Psoas muscle (tissue), 8 donors: ENCODE measurements around the gene BNIP5. TPM values are rescaled to one million over a fixed set of nuclear protein-coding genes. Genes with fewer than 3 reads are reported as not detected.
"Not testable (repeated sequence)": the region's sequence is repeated elsewhere in the genome, so short reads cannot be mapped to it uniquely, and the experiment has no call there.

Source experiments
- ATAC-seq, 4 donors: fragments of 200-7000 bp; cut with Tn5 transposase; one replicate each; pipeline ENCODE4 v1.9.1; 2020; ENCODE audit warnings: moderate library complexity in 3 of 4, mild to moderate bottlenecking in 2 of 4
- DNase-seq, 2 donors: peaks; one replicate each; pipeline ENCODE4 v3.0.0-alpha.2; 2020
- H3K27ac ChIP-seq: fragments of 200-600 bp; one replicate; pipeline ENCODE4 v1.8.0; 2022
- H3K27me3 ChIP-seq, 3 donors: fragments of 200-600 bp in 1 of 3; one replicate each; pipeline versions ENCODE4 v1.6.1 to v1.8.0; 2013 to 2022; ENCODE audit warnings: low read length in 2 of 3, mild to moderate bottlenecking in 2 of 3, moderate library complexity in 1 of 3; ENCODE audit not compliant: insufficient read depth in 3 of 3
- H3K36me3 ChIP-seq, 2 donors: fragments of 200-600 bp in 1 of 2; one replicate each; pipeline versions ENCODE4 v1.6.1 to v1.8.0; 2013 to 2022; ENCODE audit warnings: low read depth in 1 of 2, mild to moderate bottlenecking in 1 of 2, moderate library complexity in 1 of 2; ENCODE audit not compliant: insufficient read depth in 1 of 2
- H3K4me1 ChIP-seq: fragments of 200-600 bp; one replicate; pipeline ENCODE4 v1.8.0; 2022
- H3K4me3 ChIP-seq: fragments of 200-600 bp; one replicate; pipeline ENCODE4 v1.8.0; 2022; ENCODE audit warnings: mild to moderate bottlenecking
- H3K9me3 ChIP-seq: fragments of 200-600 bp; one replicate; pipeline ENCODE4 v1.8.0; 2022
- WGBS, 3 donors: extraction: QIAGEN DNeasy Blood & Tissue Kit; methylation state at CpG; one replicate each; pipeline versions ENCODE4 v1.1.6 to v1.1.7; 2013; 5-methylcytosine and 5-hydroxymethylcytosine counted together
- intact Hi-C, 2 donors: fragments of 100-400 bp; cut with DNase I; formaldehyde crosslinking; loops; one replicate each; pipeline versions ENCODE4 v1.11.0 to v1.14.2; 2022
- polyA plus RNA-seq, 3 donors: library from polyadenylated mRNA; stranded (reverse); fragments of 200-250 nt; gene quantifications; one replicate each; pipeline ENCODE4 v1.2.3, GENCODE V29; 2013
- total RNA-seq, 4 donors: library from RNA; stranded (reverse); fragmentation: NEBNext Ultra II Directional in 2 of 4; extraction: Animal tissue kit (Norgen Biotek cat#: 25700) in 2 of 4; gene quantifications; one replicate each; pipeline versions ENCODE4 v1.2.1 to v1.2.4, GENCODE V29; 2021 to 2023
- TF ChIP-seq, protein P1 (sequence below): fragments of 200-600 bp; IDR thresholded peaks from one replicate; pipeline ENCODE4 v1.8.0; 2022; ENCODE audit warnings: antibody characterized with exemption
- donor health status: healthy with polysubstance abuse.
- donor health status: DM: no; HTN: no; CAD: no; lungs with moderate emphysema.
- donor health status: Bipolar disorder and iron deficiency.
- donor health status: healthy.
- donor health status: DM: yes; HTN: yes; CAD: no.
- donor health status: DM: no; HTN: no; CAD: no.
- donor health status: DM: no; HTN: no; CAD: no.
- donor health status: DM: yes; HTN: yes; CAD: no.

BNIP5 gene
- total and polyA plus RNA-seq, 7 donors = 0.01 TPM; not detected in 6

GRCh38 chr6:36364669-36365479 lies 28.2 kb upstream of the BNIP5 start:
- WGBS, 3 donors = 89 to 92% (median 91%) methylated on average over 16 to 17 of the region's 19 CpGs
- Histone ChIP-seq H3K4me1 (peaks cover 8% of the 10 kb centered on the region), H3K36me3 (no peaks in the 10 kb centered on the region), H3K27ac (no peak overlapping the region), H3K4me3 (no peak overlapping the region), H3K27me3 (no peaks in the 10 kb centered on the region), H3K9me3 (no peaks in the 10 kb centered on the region)
- intact Hi-C loops = loop anchor here (5.0 to 10.0 kb wide), 3 partner anchors 240 to 340 kb away; partner anchors contain the start of genes MAPK14 (in 1 of the 2) and SLC26A8 (in 1 of the 2)
- TF ChIP-seq, protein P1, sequence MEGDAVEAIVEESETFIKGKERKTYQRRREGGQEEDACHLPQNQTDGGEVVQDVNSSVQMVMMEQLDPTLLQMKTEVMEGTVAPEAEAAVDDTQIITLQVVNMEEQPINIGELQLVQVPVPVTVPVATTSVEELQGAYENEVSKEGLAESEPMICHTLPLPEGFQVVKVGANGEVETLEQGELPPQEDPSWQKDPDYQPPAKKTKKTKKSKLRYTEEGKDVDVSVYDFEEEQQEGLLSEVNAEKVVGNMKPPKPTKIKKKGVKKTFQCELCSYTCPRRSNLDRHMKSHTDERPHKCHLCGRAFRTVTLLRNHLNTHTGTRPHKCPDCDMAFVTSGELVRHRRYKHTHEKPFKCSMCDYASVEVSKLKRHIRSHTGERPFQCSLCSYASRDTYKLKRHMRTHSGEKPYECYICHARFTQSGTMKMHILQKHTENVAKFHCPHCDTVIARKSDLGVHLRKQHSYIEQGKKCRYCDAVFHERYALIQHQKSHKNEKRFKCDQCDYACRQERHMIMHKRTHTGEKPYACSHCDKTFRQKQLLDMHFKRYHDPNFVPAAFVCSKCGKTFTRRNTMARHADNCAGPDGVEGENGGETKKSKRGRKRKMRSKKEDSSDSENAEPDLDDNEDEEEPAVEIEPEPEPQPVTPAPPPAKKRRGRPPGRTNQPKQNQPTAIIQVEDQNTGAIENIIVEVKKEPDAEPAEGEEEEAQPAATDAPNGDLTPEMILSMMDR = no peak
- ATAC-seq = no peak
- no peak for DNase-seq

DNA sequence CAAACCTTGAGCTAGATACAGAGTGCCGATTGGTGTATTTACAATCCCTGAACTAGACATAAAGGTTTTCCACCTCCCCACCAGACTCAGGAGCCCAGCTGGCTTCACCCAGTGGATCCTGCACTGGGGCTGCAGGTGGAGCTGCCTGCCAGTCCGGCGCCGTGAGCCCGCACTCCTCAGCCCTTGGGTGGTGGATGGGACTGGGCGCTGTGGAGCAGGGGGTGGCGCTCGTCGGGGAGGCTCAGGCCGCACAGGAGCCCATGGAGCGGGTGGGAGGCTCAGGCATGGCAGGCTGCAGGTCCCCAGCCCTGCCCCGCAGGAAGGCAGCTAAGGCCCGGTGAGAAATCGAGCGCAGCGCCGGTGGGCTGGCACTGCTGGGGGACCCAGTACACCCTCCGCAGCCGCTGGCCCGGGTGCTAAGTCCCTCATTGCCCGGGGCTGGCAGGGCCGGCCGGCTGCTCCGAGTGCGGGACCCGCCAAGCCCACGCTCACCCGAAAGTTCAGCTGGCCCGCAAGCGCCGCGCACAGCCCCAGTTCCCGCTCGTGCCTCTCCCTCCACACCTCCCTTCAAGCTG lies 27.5 kb upstream of the BNIP5 start:
- H3K4me3 ChIP-seq, H3K9me3 ChIP-seq, H3K4me1 ChIP-seq, DNase-seq, ATAC-seq, H3K36me3 ChIP-seq, H3K27me3 ChIP-seq, H3K27ac ChIP-seq: not testable (repeated sequence)
- 92 to 98% (median 98%) methylated on average over 24 to 34 of the region's 34 CpGs for WGBS, 3 donors
- intact Hi-C loops = loop anchor here (5.0 to 10.0 kb wide), 3 partner anchors 239 to 339 kb away; partner anchors contain the start of genes MAPK14 (in 1 of the 2) and SLC26A8 (in 1 of the 2)

DNA sequence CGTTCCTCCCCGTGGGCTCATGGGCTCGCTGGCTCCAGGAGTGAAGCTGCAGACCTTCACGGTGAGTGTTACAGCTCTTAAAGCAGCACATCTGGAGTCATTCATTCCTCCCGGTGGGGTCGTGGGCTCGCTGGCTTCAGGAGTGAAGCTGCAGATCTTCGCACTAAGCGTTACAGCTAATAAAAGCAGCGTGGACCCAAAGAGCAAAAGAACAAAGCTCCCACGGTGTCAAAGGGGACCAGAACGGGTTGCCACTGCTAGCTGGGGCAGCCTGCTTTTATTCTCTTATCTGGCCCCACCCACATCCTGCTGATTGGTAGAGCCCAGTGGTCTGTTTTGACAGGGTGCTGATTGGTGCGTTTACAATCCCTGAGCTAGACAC lies 26.7 kb upstream of the BNIP5 start:
- intact Hi-C loops = loop anchor here (5.0 to 10.0 kb wide), 3 partner anchors 239 to 339 kb away; partner anchors contain the start of genes MAPK14 (in 1 of the 2) and SLC26A8 (in 1 of the 2)
- DNase-seq, H3K36me3 ChIP-seq: not testable (repeated sequence)

DNA sequence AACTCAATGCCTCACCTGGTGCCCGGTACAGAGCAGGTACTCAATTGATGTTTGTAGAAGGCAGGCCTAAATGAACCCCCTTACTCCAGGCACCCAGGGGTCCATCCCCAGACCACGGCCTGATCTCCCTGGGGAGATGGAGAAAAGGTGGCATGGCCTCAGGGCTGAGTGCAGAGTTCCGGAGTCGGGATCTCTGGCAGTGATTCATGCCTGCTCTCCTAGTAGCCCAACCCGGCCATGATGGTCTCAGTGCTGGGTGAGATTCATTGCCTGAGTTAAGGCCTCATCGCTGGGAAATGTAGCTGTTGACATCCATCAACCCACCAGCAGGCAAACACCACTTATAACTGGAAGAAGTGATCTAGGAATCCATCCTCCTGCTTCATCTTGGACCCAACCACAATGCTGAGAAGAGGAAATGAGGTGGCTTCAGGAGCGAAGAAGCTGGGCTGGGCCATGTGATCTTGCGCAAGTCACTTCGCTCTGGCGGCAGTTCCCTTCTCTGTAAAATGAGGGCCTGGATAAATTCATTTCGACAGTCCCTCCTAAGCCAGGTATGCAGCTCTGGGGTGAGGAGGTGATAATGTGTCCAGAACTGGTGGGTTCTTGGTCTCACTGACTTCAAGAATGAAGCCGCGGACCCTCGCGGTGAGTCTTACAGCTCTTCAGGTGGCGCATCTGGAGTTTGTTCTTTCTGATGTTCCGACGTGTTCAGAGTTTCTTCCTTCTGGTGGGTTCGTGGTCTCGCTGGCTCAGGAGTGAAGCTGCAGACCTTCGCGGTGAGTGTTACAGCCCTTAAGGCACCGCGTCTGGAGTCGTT lies 26.1 kb upstream of the BNIP5 start:
- DNase-seq (no peak), ATAC-seq (no peak)
- no peaks in the 10 kb centered on the region for H3K27me3 ChIP-seq
- intact Hi-C loops = loop anchor here (5.0 to 10.0 kb wide), 3 partner anchors 238 to 338 kb away; partner anchors contain the start of genes MAPK14 (in 1 of the 2) and SLC26A8 (in 1 of the 2)
- peaks cover 5% of the 10 kb centered on the region for H3K4me1 ChIP-seq
- H3K36me3 ChIP-seq = no peaks in the 10 kb centered on the region
- no peak overlapping the region for H3K27ac ChIP-seq
- no peaks in the 10 kb centered on the region for H3K9me3 ChIP-seq
- WGBS, 3 donors = 87 to 91% (median 89%) methylated on average over 25 of the region's 25 CpGs
- TF ChIP-seq, protein P1 = no peak
- H3K4me3 ChIP-seq = no peak overlapping the region

More for the DNA sequence above, 26.7 kb upstream of the BNIP5 start:
- not testable (repeated sequence) for H3K27me3 ChIP-seq, H3K27ac ChIP-seq, H3K9me3 ChIP-seq, H3K4me1 ChIP-seq, ATAC-seq, H3K4me3 ChIP-seq
- WGBS, 3 donors = 73 to 76% (median 73%) methylated on average over 12 to 13 of the region's 13 CpGs

DNA sequence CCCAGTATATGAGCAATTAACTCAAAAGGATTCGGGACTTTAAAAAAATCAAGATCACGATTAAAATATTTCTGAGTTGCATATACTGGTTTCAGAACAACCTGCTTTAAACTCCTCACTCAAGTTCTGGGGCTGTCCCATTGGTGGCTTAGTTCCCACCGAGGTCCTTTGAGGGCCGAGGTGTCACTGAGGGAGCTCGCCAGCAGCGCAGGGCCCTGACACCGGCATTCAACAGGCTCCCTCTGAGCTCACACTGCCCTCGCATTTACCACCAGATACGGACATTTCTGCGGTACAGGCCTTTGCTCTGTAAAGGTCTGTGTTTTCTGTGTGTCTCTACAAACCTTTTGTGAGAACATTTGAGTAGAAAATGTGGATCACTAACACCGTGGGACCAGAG lies 24.4 kb upstream of the BNIP5 start:
- H3K27ac ChIP-seq = peak overlapping the region; percentile 25
- no peaks in the 10 kb centered on the region for H3K27me3 ChIP-seq
- no peak for DNase-seq
- intact Hi-C loops = loop anchor here (5.0 to 10.0 kb wide), 3 partner anchors 236 to 336 kb away; partner anchors contain the start of genes MAPK14 (in 1 of the 2) and SLC26A8 (in 1 of the 2)
- TF ChIP-seq, protein P1 = no peak
- ATAC-seq = peak in 1 of 4 donors; percentile 13
- no peaks in the 10 kb centered on the region for H3K36me3 ChIP-seq
- H3K4me3 ChIP-seq = no peak overlapping the region
- peaks cover 5% of the 10 kb centered on the region for H3K4me1 ChIP-seq
- WGBS, 3 donors = 73 to 83% (median 79%) methylated on average over 11 of the region's 11 CpGs
- H3K9me3 ChIP-seq = no peaks in the 10 kb centered on the region
